Measurements from ENCODE around the gene GSTM1.
"Not testable (repeated sequence)": the region's sequence is repeated elsewhere in the genome, so short reads cannot be mapped to it uniquely, and the experiment has no call there.

The GSTM1 gene

DNA sequence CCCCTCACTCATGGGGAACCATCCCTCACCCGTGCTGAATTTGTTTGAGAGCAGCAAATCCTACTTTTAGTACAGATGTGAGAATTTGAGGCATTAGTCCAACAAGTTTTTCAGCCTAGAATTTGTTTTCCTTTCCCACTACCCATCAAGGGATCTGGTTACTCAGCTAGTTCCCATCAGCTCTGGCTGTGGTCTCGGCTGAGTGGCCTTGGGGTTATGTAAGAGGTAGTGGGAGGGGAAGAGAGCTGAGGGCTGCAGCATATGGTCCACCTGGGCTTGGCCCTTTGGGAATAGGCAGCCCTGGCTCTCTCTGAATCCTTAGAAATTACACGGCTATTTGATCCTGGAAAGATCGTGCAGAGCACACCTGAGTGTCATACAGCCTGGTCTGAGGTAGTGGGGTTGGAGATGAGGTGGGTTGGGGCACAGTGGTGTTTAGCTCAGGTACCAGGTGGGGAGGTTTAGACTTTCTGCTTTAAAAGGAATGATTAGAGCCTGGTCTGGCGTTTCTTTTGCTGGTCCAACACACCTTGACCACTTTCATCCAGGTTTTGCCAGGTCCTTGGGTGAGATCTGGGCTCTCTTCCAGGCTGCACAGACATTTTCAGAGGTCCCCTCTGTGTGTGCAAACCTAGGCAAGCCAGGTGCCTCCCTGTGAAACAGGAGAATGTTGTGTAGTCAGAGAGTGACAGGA, 27.5 kb upstream of the GSTM1 start:
- DNase-seq (ENCODE audit: low read depth, low spot score) = no peak

DNA sequence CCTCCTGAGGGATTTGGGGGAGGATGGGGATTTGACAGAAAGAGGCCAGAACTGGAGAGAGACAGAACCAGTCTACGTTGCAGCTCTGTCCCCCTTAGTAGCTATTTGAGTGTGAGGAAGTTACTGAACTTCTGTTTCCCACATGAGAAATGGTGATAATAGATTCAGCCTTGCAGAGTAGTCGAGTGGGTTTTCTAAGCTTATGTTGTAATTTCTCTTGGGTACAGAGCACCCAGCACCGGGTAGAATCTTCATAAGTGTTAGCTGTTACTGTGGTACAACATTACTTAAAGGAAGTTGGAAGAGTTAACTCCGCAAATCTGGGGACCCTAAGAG, 27.0 kb upstream of the GSTM1 start:
- DNase-seq (ENCODE audit: low read depth, low spot score) = not testable (repeated sequence)

DNA sequence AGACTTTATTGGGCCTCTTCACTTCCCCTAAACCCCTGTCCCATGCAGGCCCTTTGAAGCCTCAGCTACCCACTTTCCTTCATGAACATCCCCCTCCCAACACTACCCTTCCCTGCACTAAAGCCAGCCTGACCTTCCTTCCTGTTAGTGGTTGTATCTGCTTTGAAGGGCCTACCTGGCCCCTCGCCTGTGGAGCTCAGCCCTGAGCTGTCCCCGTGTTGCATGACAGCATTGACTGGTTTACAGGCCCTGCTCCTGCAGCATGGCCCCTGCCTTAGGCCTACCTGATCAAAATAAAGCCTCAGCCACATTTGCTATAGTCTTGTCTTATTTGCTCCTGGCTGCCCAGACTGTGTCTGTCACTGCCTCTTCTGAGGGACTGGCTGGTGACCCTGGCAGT, 26.2 kb upstream of the GSTM1 start:
- no peak for DNase-seq (ENCODE audit: low read depth, low spot score)

DNA sequence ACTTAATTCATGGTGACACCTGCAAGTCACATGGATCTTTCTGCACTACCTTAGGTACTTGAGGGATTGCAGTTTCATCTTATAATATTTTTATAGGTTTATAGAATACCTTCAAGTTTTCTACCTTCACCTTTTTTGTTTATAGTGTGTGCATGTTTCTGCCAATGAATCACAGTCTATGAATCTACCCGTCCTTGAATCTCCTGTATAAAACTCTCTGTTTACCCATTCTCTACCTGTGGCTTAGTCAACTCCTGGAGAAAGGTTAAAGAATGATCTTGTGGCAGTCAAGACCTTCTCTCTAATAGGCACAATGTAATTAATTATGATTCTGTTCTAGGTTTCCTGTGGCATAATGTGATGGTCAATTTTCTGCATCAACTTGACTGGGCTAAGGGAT, 22.9 kb upstream of the GSTM1 start:
- DNase-seq (ENCODE audit: low read depth, low spot score) = no peak

DNA sequence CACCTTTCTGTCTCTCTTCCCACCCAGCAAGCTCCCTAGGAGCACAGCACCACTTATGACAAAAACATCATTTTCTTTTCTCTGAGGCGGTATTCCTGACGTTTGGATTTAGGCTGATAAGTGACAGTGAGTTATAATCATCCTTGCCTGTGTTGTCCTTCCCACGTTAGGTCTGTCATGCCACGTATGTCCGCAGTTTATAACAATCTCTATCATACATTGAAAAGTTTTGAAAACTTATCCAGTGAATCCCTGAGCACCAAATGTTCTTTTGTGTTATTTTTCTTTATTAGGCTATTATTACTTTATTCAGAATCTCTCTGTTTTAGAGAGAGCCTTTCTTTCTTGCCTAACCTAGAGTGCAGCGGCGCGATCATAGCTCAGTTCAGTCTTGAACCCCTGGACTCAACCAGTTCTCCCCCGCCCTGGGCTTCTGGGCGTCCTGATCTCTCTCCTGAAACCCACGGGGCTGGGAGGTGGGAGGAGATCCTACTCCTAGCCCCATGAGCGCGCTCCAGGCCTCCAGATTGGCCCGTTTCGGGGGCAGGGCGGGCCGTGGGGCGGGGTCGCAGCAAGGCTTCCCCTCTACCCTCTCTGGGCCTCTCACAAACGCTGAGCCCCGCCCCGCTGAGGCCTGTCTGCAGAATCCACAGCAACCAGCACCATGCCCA, 20.0 kb upstream of the GSTM1 start, which contains the start of gene GSTM2:
TSS of gene GSTM2 (plus strand) at position 606 of the 671 bp plus-strand sequence. CDS start at position 665, 59 bp downstream.
- peak; percentile 69 for DNase-seq (ENCODE audit: low read depth, low spot score)

DNA sequence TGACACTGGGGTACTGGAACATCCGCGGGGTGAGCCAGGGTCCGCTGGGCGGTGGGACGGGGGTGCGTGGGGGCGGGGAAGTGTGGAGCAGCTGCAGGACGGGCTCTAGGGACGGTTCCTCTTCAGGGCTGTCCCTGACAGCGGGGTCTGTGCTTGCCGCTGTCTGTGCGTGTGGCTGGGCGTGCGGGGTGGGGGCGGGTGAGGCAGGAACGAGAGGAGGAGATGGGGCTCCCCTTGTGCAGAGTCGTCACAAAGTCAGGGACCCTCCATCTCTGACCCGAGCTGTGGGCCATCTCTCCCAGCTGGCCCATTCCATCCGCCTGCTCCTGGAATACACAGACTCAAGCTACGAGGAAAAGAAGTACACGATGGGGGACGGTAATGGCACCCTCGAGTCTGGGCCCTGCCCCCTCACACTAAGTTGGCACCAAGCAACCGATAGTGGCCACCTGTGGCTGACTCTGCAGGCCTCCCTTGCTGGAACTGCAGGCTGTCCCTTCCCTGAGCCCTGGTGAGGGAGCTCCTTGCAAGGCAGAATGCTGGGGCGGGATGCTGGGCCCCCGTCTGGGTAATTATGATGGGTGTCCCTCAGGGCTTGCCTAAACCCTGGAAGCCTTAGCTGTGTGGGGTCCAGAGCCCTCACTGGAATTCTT, 19.4 kb upstream of the GSTM1 start:
- DNase-seq (ENCODE audit: low read depth, low spot score) = no peak

DNA sequence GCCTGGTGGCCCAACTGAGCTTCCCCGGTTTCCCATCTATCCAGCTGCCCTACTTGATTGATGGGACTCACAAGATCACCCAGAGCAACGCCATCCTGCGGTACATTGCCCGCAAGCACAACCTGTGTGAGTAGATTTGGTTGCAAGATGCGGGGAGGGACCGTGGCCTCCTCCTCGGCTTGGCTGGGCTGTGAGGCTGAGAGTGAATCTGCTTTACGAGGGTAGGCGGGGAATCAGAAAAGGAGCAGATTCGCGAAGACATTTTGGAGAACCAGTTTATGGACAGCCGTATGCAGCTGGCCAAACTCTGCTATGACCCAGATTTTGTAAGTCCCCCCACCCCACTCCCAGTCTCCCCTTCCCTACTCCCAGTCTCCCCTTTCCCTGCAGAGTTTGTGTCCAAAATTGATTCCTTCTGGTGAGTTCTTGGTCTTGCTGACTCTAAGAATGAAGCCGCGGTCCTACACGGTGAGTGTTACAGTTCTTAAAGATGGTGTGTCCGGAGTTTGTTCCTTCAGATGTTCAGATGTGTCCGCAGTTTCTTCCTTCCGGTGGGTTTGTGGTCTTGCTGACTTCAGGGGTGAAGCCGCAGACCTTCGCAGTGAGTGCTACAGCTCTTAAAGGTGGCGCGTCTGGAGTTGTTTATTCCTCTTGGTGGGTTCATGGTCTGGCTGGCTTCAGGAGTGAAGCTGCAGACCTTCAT, 18.2 kb upstream of the GSTM1 start:
- DNase-seq (ENCODE audit: low read depth, low spot score) = no peak

DNA sequence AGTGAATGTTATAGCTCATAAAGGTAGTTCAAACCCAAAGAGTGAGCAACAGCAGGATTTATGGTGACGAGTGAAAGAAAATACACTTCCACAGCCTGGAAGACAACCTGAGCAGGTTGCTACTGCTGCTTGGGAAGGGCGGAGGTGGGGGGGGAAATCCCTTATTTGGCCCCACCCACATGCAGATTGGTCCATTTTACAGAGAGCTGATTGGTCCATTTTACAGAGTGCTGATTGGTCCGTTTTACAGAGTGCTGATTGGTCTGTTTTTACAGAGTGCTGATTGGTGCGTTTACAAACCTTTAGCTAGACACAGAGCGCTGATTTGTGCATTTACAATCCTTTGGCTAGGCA, 17.7 kb upstream of the GSTM1 start:
- not testable (repeated sequence) for DNase-seq (ENCODE audit: low read depth, low spot score)

DNA sequence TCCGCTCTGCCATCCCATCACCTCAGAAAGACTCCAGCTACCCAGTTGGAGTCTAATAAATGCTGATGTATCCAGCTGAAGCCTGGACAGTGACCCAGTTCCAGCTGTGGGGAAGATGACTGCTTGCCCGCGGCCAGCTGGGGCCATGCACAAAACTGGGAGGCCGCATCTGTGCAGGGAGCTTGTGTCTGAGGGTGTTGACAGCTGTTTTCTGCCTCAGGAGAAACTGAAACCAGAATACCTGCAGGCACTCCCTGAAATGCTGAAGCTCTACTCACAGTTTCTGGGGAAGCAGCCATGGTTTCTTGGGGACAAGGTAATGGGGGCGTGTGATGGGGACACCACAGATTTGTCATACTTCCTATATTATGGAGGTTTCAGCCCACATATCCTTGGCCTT, 16.6 kb upstream of the GSTM1 start:
- DNase-seq (ENCODE audit: low read depth, low spot score) = no peak

DNA sequence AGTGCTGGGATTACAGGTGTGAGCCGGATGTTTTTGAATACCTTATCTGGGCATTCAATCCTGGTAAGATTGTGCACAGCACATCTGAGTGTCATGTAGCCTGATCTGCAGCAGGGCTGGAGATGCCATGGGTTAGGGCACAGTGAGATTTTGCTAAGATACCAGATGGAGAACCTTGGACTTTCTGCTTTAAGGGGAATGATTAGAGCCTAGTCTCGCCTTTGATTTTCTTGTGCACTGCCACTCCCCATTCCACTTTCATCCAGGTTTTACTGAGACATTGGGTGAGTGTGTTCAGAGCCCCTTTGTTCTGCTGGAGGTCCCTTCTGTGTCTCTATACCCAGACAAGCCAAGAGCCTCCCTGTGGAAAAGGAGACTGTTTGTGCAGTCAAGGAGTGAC, 13.8 kb upstream of the GSTM1 start:
- DNase-seq (ENCODE audit: low read depth, low spot score) = not testable (repeated sequence)

DNA sequence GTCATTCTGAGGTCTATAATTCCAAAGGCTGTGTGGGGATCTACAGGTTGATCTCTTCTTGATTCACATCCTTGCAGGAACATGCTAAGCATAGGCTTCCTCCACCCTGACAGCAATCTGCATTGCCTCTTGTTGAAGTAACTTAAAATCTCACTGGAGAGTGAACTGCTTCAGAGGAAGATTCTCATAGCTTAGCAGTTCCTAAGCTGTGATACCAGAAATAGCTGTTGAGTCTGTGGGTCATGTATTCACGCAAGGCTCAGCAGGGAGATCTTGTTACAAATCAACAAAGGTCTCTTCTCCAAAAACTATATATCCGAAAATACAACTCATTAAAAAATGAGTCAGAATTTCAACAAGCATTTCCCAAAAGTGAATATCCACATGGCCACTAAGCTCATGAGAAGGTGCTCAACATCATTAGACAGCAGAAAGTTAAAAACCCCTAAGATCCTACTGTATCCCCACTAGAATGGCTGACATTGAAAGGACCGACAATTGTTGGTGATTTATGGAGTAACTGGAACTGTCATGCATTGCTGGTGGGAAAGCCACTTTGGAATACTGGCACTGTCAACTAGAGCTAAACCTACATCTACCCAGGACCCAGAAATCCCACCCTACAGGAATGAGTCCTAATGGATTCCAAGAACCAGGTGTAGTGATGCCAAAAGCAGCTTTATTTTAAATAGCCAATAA, 10.8 kb upstream of the GSTM1 start:
- not testable (repeated sequence) for DNase-seq (ENCODE audit: low read depth, low spot score)

DNA sequence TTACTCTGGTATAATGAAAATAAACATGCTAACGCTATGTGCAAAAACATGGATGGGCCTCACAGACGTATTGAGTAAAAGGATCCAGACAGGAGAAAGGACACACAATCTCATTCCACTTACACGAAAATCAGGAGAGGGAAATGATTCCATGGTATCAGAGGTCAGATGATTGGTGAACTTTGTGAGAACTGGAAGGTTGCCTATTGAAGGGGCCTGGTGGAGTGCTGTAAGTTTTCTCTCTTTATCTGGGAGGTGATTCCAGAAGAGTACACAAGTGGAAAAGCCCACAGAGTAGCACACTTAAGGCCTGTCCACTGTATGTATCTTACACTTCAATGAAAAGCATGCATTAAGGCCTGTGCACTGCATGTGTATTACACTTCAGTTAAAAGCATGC, 10.2 kb upstream of the GSTM1 start:
- DNase-seq (ENCODE audit: low read depth, low spot score) = no peak

DNA sequence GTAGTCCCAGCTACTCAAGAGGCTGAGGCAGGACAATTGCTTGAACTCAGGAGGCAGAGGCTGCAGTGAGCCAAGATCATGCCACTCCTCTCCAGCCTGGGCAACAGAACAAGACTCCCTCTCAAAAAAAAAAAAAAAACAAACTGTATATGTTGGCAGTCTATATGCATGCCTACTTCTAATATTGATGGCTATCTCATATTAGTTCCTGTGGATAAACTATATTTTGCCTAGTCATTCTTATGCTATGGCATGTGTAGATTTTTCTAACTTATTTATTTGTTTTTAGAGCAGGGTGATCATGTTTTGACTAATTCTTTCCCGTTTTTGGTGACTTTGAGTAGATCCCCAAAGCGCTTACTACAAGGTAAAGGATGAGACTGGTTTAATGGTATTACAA, 9.0 kb upstream of the GSTM1 start:
- DNase-seq (ENCODE audit: low read depth, low spot score) = not testable (repeated sequence)

DNA sequence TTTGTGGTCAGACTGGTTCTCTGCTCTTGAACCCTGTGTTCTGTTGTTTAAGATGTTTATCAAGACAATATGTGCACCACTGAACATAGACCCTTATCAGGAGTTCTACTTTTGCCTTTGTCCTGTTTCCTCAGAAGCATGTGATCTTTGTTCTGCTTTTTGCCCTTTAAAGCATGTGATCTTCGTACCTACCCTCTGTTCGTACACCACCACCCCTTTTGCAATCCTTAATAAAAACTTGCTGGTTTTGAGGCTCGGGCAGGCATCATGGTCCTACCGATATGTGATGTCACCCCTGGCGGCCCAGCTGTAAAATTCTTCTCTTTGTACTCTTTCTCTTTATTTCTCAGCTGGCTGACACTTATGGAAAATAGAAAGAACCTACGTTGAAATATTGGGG, 2.8 kb upstream of the GSTM1 start:
- DNase-seq (ENCODE audit: low read depth, low spot score) = not testable (repeated sequence)

DNA sequence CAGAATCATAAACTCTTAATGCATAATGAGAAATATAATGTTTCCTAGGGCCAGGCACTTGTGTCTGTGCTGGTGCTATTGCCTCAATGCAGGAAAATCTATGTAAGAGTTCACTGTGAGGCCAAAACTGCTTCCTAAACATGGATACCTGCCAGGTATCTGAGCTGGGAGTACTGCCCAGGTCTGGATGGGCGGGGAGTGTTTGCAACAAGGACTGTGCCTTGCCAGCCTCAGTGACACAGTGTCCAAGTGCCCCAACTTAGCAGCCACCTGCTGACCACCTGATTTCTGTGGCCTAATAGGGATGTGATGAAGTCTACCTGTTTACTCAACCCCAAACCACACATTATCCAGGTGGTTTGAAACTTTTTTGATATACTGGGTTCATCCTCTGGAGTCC, 2.2 kb upstream of the GSTM1 start:
- not testable (repeated sequence) for DNase-seq (ENCODE audit: low read depth, low spot score)

DNA sequence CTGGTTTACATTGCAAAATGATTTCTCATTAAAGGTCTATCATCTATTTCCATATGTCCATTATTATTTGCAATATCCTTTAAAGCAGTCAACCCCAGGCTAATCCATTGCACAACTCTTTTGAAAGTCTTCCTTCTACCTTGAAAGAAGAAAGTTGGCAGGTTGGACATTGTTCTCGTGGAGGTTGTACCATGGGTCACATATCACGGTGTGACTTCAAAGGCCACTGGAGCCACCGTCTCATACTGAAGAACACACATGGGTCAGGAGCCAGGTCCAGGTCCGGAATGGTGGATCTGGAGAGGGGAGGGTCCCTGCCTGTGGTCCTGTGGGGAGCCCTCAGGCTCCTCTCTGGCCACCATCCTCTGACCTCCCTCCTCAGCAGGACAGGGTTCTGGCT, 1.7 kb upstream of the GSTM1 start:
- not testable (repeated sequence) for DNase-seq (ENCODE audit: low read depth, low spot score)

DNA sequence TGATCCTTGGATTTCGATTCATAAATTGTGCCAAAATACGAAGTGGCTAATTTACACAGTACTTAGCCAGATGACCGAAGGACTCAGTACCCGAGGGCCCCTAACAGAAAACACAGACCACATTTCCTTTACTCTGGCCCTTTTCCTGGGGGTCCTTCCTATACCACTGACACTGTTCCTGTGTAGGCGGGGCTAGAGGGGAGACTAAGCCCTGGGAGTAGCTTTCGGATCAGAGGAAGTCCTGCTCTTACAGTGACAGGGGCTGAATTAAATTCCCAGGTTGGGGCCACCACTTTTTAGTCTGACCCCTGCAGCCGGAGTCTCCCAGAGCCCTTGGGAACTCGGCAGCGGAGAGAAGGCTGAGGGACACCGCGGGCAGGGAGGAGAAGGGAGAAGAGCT, 508 bp upstream of the GSTM1 start:
- DNase-seq (ENCODE audit: low read depth, low spot score) = not testable (repeated sequence)

DNA sequence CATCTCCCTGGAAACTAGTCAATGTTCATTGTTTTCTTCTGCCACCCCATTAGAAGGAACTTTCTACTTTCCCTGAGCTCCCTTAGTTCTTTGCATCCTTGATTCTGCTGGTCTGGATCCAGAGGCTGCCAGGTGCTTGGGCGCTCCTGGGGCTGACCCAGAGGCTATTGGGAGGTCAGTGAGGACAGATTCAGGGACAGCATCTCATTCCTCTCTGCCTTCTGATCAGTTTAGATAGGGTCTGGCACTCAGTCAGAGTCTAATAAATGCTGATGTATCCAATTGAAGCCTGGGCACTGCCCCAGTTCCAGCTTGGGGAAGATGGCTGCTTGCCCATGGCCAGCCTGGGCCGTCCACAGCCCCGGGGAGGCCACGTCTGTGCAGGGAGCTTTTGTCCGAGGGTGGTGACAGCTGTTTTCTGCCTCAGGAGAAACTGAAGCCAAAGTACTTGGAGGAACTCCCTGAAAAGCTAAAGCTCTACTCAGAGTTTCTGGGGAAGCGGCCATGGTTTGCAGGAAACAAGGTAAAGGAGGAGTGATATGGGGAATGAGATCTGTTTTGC, 2.3 kb downstream of the GSTM1 start:
- no peak for DNase-seq (ENCODE audit: low read depth, low spot score)

DNA sequence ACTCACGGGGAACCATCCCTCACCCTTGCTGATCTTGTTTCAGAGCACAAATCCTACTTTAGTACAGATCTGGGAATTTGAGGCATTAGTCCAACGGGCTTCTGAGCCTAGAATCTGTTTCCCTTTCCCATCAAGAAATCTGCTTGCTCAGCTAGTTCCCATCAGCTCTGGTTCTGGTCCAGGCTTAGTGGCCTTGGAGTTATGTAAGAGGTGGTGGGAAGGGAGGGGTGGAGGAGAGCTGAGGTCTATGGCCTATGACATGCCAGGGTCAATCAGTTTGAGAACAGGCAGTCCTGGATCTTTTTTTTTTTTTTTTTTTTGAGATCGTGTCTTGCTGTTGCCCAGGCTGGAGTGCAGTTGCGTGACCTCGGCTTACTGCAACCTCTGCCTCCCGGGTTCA, 4.1 kb downstream of the GSTM1 start:
- no peak for DNase-seq (ENCODE audit: low read depth, low spot score)

DNA sequence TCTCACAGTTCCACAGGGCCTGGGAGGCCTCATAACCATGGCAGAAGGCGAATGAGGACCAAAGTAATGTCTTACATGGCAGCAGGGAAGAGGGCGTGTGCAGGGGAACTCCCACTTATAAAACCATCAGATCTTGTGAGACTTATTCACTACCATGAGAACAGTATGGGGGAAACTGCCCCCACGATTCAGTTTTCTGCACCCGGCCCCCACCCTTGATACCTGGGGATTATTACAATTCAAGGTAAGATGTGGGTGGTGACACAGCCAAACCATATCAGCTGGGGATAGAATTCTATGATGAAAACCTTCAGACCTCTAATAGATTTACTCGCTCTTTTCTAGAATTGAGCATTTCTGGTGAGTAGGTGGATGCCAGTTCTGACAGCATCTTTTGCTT, 6.8 kb downstream of the GSTM1 start:
- not testable (repeated sequence) for DNase-seq (ENCODE audit: low read depth, low spot score)

DNA sequence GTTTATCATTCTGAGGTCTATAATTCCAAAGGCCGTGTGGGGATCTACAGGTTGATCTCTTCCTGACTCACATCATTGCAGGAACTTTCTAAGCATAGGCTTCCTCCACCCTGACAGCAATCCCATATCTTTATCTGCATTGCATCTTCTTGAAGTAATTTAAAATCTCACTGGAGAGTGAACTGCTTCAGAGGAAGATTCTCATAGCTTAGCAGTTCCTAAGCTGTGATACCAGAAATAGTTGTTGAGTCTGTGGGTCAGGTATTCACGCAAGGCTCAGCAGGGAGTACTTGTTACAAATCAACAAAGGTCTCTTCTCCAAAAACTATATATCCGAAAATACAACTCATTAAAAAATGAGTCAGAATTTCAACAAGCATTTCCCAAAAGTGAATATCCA, 7.5 kb downstream of the GSTM1 start:
- not testable (repeated sequence) for DNase-seq (ENCODE audit: low read depth, low spot score)
